ENCODE measurements around the gene PDZD7. TPM values are rescaled to one million over a fixed set of nuclear protein-coding genes. Genes with fewer than 3 reads are reported as not detected.

PDZD7 gene
- total RNA-seq, 1 donor from 2014 or later, result 0.64 TPM

GRCh38 chr10:100970914-100971811, 59.8 kb downstream of the PDZD7 start:
- intact Hi-C loops (cut with micrococcal nuclease), result loop anchor here (2.0 kb wide), 1 partner anchor 16 kb away; the partner anchor contains the start of genes MRPL43 and TWNK

GRCh38 chr10:100970076-100970913, 60.6 kb downstream of the PDZD7 start:
- intact Hi-C loops (cut with micrococcal nuclease), result loop anchor here (2.0 kb wide), 1 partner anchor 17 kb away; the partner anchor contains the start of genes MRPL43 and TWNK

- intact Hi-C loops (cut with micrococcal nuclease), result loop anchor here (1.0 to 2.0 kb wide), 2 partner anchors 17 to 45 kb away; partner anchors contain the start of genes MRPL43 and TWNK
These were observed 61.5 kb downstream of the PDZD7 start, which contains the start of gene SEMA4G for GRCh38 chr10:100969187-100970075. SEMA4G (plus strand) TSS chr10:100969504; CDS start chr10:100972913, 3,409 bp downstream.

- intact Hi-C loops (cut with micrococcal nuclease), result loop anchor here (1.0 kb wide), 1 partner anchor 45 kb away; no protein-coding TSS in a partner anchor
These were observed 62.1 kb downstream of the PDZD7 start for GRCh38 chr10:100968863-100969186.

GRCh38 chr10:100968062-100968736, 62.7 kb downstream of the PDZD7 start:
- intact Hi-C loops (cut with micrococcal nuclease), result no loop called here

GRCh38 chr10:100967332-100967731, 63.6 kb downstream of the PDZD7 start:
- intact Hi-C loops (cut with micrococcal nuclease), result no loop called here

GRCh38 chr10:100966887-100967286, 64.0 kb downstream of the PDZD7 start:
- intact Hi-C loops (cut with micrococcal nuclease), result no loop called here

- intact Hi-C loops (cut with micrococcal nuclease), result no loop called here
These were observed 65.1 kb downstream of the PDZD7 start for GRCh38 chr10:100965820-100966219.

- intact Hi-C loops (cut with micrococcal nuclease), result no loop called here
These were observed 67.1 kb downstream of the PDZD7 start for GRCh38 chr10:100963826-100964225.

GRCh38 chr10:100962351-100963080, 68.4 kb downstream of the PDZD7 start:
- intact Hi-C loops (cut with micrococcal nuclease), result no loop called here

- intact Hi-C loops (cut with micrococcal nuclease), result no loop called here
These were observed 70.7 kb downstream of the PDZD7 start for GRCh38 chr10:100960251-100960650.

Other genes starting within 250 kb of the PDZD7 start
- gene SLF2, start 118.2 kb downstream of the PDZD7 start, total RNA-seq, result 41.3 TPM in 2 replicates
- gene SEMA4G, start 61.6 kb downstream of the PDZD7 start, total RNA-seq, result 0.45 and 1.0 TPM in 2 replicates
- 47.9 and 48.2 TPM in 2 replicates for gene MRPL43, start 43.6 kb downstream of the PDZD7 start, total RNA-seq
- 14.8 and 15.3 TPM in 2 replicates for gene TWNK, start 43.6 kb downstream of the PDZD7 start, total RNA-seq
- gene LZTS2, start 31.3 kb downstream of the PDZD7 start, total RNA-seq, result 15.9 and 16.4 TPM in 2 replicates
- gene SFXN3, start 105 bp upstream of the PDZD7 start, total RNA-seq, result 27.8 and 29.2 TPM in 2 replicates
- gene KAZALD1, start 30.9 kb upstream of the PDZD7 start, total RNA-seq, result 0.36 and 0.77 TPM in 2 replicates
- gene TLX1, start 100.2 kb upstream of the PDZD7 start, total RNA-seq, result not detected in 2 replicates
- not detected in 2 replicates for gene LBX1, start 198.3 kb upstream of the PDZD7 start, total RNA-seq